Suprapubic skin (tissue), 4 donors: ENCODE data around the gene LRG1. TPM values are rescaled to one million over a fixed set of nuclear protein-coding genes. Genes with fewer than 3 reads are reported as not detected.

Experiments
- DNase-seq, 2 donors: peaks; one replicate each; pipeline ENCODE4 v3.0.0-alpha.2; 2019; ENCODE audit warnings: low spot score in 2 of 2
- H3K27ac ChIP-seq: fragments of 200-600 bp; sonication (generic); one replicate; pipeline ENCODE4 v1.5.1; 2019
- H3K27me3 ChIP-seq: fragments of 200-600 bp; sonication (generic); one replicate; pipeline ENCODE4 v1.5.1; 2019
- H3K36me3 ChIP-seq: fragments of 200-600 bp; sonication (generic); one replicate; pipeline ENCODE4 v1.5.1; 2019
- H3K4me1 ChIP-seq: fragments of 200-600 bp; sonication (generic); one replicate; pipeline ENCODE4 v1.5.1; 2019
- H3K4me3 ChIP-seq: fragments of 200-600 bp; sonication (generic); one replicate; pipeline ENCODE4 v1.5.1; 2019; ENCODE audit warnings: mild to moderate bottlenecking
- H3K9me3 ChIP-seq: fragments of 200-600 bp; sonication (generic); one replicate; pipeline ENCODE4 v1.5.1; 2019
- EP300 ChIP-seq: sonication (generic); formaldehyde crosslinking; IDR thresholded peaks from one replicate; pipeline ENCODE4 v1.6.1; 2017; ENCODE audit warnings: antibody characterized with exemption
- POLR2A ChIP-seq, 2 donors: fragments of 450-650 bp; IDR thresholded peaks; one replicate each; pipeline ENCODE4 v1.6.1; 2017; ENCODE audit warnings: antibody characterized with exemption in 2 of 2, mild to moderate bottlenecking in 2 of 2, moderate library complexity in 2 of 2
- POLR2AphosphoS5 ChIP-seq, 3 donors: sonication (generic); formaldehyde crosslinking; IDR thresholded peaks; one replicate each; pipeline ENCODE4 v1.6.1; 2017; ENCODE audit warnings: antibody characterized with exemption in 3 of 3
- WGBS: methylation state at CpG from one replicate; pipeline ENCODE4 v1.1.5; 2018; 5-methylcytosine and 5-hydroxymethylcytosine counted together
- total RNA-seq, 4 donors: library from RNA; depleted of rRNA; stranded (reverse); fragments of >200 nt; gene quantifications; one replicate each; pipeline ENCODE4 v1.1.0, GENCODE V29; 2016
- TF ChIP-seq, protein P1 (sequence below), 2 donors: fragments of 200-600 bp in 1 of 2; fragments of 450-650 bp in 1 of 2; sonication (generic) in 1 of 2; IDR thresholded peaks; one replicate each; pipeline ENCODE4 v1.5.1; 2016 to 2019; ENCODE audit warnings: antibody characterized with exemption in 2 of 2, mild to moderate bottlenecking in 1 of 2, moderate library complexity in 1 of 2

The LRG1 gene
- total RNA-seq, 4 donors from 2014 or later: 4.5 to 8.0 (median 6.3) TPM

DNA sequence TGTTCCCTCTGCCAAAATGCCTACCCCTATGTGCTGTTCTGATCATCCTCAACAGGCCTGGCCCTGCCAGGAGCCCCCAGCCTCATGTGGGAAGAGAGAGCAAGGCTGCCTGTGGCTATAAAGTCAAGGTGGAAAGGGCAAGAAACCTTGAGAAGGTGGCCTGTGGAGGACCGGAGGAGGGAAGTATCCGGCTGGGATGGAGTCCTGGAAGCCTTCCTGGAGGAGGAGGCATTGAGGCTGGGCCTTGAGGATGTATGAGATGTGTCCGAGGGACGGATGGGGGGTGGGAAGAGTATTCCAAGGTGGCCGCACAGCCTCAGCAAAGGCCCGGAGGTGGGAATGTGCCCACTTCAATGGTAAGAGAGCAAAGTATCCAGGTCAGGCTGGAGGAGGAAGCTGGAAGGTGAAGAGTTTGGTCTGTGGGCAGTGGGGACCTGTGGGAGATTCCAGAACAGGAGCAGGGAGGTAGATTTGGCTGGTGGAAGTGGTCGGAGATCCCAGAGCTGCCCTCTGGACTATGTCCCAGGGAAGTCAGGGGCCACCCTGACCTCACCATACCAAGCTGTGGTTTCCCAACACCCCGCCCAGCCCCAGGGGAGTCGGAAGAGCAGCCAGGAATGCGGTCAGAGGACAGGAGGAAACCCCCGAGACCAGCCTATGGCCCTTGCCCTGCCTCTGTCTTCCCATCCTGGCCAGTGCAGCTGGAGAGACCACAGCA is 18.5 kb downstream of the LRG1 start:
- no peak overlapping the region for H3K4me3 ChIP-seq
- 83% methylated on average over 11 of the region's 11 CpGs for WGBS
- no peak for TF ChIP-seq EP300
- TF ChIP-seq, protein P1, sequence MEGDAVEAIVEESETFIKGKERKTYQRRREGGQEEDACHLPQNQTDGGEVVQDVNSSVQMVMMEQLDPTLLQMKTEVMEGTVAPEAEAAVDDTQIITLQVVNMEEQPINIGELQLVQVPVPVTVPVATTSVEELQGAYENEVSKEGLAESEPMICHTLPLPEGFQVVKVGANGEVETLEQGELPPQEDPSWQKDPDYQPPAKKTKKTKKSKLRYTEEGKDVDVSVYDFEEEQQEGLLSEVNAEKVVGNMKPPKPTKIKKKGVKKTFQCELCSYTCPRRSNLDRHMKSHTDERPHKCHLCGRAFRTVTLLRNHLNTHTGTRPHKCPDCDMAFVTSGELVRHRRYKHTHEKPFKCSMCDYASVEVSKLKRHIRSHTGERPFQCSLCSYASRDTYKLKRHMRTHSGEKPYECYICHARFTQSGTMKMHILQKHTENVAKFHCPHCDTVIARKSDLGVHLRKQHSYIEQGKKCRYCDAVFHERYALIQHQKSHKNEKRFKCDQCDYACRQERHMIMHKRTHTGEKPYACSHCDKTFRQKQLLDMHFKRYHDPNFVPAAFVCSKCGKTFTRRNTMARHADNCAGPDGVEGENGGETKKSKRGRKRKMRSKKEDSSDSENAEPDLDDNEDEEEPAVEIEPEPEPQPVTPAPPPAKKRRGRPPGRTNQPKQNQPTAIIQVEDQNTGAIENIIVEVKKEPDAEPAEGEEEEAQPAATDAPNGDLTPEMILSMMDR (IDR thresholded peaks at IDR 0.05): no peak
- TF ChIP-seq POLR2AphosphoS5 (IDR thresholded peaks at IDR 0.05): no peak
- TF ChIP-seq POLR2A (IDR thresholded peaks at IDR 0.05): no peak

DNA sequence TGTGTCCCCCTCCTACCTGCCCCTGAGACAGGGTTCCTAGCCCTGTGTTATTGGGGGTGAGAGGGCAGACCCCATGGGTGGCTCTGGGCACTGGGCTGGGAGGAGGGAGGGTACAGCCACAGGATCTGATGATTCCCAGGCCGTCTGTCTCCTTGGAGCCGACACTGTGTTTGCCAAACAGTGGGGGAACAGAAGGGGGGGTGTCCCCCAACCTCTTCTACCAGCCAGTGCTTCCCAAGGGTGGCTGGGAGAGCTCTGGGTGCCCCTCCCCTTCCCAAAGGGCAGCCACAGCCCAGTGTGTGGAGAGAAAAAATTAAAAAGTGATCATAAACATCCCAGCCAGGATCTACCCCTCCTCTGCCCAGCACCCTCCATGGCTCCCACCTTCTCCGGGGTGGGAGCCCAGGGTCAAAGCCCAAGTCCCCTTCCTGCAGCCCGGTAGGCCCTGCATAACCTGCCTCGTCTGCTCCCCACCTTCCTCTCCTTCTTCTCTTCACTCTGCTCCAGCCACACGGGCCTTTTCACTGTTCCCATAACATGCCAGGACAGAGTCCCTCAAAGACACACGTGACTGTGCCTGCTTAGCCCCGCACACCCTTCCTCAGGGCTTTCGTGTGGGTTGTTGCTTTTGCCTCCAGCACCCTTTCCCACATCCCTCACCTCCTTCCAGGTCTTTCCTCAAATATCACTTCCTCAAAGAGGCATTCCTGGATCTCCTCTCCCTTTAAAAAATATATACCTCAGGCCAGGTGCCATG is 20.1 kb downstream of the LRG1 start:
- TF ChIP-seq, protein P1 (IDR thresholded peaks at IDR 0.05): no peak
- TF ChIP-seq POLR2A (IDR thresholded peaks at IDR 0.05) (no peak), POLR2AphosphoS5 (IDR thresholded peaks at IDR 0.05) (no peak), EP300 (no peak)
- DNase-seq: no peak
- 33% methylated on average over 9 of the region's 9 CpGs for WGBS
- H3K9me3 ChIP-seq: no peaks in the 10 kb centered on the region
- H3K27ac ChIP-seq: no peak overlapping the region
- H3K36me3 ChIP-seq: no peaks in the 10 kb centered on the region
- H3K27me3 ChIP-seq: peaks cover 7% of the 10 kb centered on the region
- H3K4me3 ChIP-seq: no peak overlapping the region
- peaks cover 14% of the 10 kb centered on the region for H3K4me1 ChIP-seq

More for the DNA sequence above, 18.5 kb downstream of the LRG1 start:
- no peaks in the 10 kb centered on the region for H3K36me3 ChIP-seq
- no peak overlapping the region for H3K27ac ChIP-seq
- H3K4me1 ChIP-seq: peaks cover 14% of the 10 kb centered on the region
- H3K27me3 ChIP-seq: peaks cover 7% of the 10 kb centered on the region
- no peaks in the 10 kb centered on the region for H3K9me3 ChIP-seq
- DNase-seq: no peak

DNA sequence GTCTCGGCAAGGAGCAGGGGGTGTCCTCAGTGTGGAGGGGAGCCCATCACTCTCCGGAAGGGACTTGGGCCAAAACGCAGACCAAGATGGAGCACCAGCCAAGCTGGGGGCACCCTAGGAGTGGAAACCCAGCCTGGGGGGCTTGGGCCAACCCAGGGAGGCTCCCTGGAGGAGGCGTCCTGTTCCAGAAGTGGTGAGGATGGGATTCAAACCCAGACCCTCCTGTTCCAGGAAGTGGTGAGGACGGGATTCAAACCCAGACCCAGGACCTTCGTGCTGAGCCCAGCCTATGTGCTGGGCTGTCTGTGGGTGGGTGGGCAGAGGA is 20.7 kb downstream of the LRG1 start:
- no peak overlapping the region for H3K27ac ChIP-seq
- peaks cover 7% of the 10 kb centered on the region for H3K27me3 ChIP-seq
- DNase-seq: no peak
- H3K36me3 ChIP-seq: no peaks in the 10 kb centered on the region
- H3K4me1 ChIP-seq: peaks cover 14% of the 10 kb centered on the region
- TF ChIP-seq, protein P1 (IDR thresholded peaks at IDR 0.05): no peak
- H3K4me3 ChIP-seq: no peak overlapping the region
- no peaks in the 10 kb centered on the region for H3K9me3 ChIP-seq
- no CpG with 5 or more reads among the region's 6 CpGs for WGBS

DNA sequence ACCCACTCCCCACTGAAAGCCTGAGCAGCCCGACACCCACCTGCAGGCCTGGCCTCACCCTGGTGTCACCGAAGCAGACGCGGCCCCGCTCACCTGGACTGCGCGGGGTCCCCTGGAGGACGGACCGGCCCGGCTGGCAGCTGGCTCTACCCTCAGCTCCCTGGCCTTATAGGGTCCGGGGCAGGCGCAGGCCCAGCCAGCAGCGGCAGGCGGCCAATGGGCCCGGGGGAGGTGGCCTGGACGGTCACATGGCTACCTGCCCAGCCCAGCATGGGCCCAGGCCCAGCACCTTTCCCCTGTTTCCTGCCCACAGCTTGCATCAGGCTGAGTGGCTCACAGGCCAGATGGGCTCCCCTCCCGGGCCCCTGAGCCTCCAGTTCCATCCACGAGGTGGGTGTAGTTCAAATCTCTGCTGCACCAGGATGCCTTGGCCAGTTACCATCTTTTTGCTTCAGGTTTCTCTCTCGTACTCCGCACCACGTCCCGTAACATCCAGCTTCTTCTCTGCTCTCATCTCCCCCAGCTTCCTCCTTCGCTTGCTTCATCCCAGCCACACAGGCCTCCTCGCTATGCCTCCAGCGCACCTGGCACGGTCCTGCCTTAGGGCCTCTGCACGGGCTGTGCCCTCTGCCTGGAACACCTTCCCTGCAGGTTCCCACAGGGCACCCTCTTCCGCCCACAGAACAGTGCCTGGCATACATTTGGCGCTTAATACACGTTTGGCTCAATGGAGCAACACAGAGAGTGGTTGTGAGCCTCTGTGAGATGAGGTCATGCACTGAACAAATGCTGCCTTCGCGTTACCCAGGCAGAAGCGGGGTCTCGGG is 21.3 kb downstream of the LRG1 start, which contains the start of gene PLIN4:
TSS of gene PLIN4 (minus strand) at position 142 of the 827 bp plus-strand sequence. CDS start 214 bp downstream, outside the sequence.
- H3K4me3 ChIP-seq: no peak within 1 kb of the TSS
- TF ChIP-seq, protein P1 (IDR thresholded peaks at IDR 0.05): no peak
- TF ChIP-seq EP300: no peak
- no peak for TF ChIP-seq POLR2A (IDR thresholded peaks at IDR 0.05)
- TF ChIP-seq POLR2AphosphoS5 (IDR thresholded peaks at IDR 0.05): no peak
- H3K36me3 ChIP-seq: no peaks in the 10 kb centered on the region
- H3K27ac ChIP-seq: no peak within 1 kb of the TSS
- no peaks in the 10 kb centered on the region for H3K9me3 ChIP-seq
- 43% methylated on average over 23 of the region's 34 CpGs for WGBS
- no peak for DNase-seq
- H3K27me3 ChIP-seq: peaks cover 7% of the 10 kb centered on the region
- peaks cover 14% of the 10 kb centered on the region for H3K4me1 ChIP-seq
